IMR-90 (cell line): ENCODE data around the gene TES.

ENCODE experiments used
- BHLHE40 ChIP-seq: fragments of 150-350 bp; IDR thresholded peaks from 2 replicates; pipeline ENCODE4 v1.6.1; 2016; ENCODE audit warnings: mild to moderate bottlenecking, low read depth, low read length
- CEBPB ChIP-seq: IDR thresholded peaks from 2 replicates; pipeline ENCODE4 v1.6.1; 2012; ENCODE audit warnings: low read depth, low read length, improper control_type of control experiment
- CHD1 ChIP-seq: IDR thresholded peaks from 2 replicates; pipeline ENCODE4 v1.6.1; 2012; ENCODE audit warnings: low read depth, low read length, improper control_type of control experiment
- MAFK ChIP-seq: IDR thresholded peaks from 2 replicates; pipeline ENCODE4 v1.6.1; 2012; ENCODE audit warnings: low read depth, low read length, improper control_type of control experiment
- MAZ ChIP-seq: IDR thresholded peaks from 2 replicates; pipeline ENCODE4 v1.6.1; 2012; ENCODE audit warnings: low read depth, mild to moderate bottlenecking, low read length, improper control_type of control experiment, moderate library complexity, borderline replicate concordance
- MXI1 ChIP-seq: IDR thresholded peaks from 2 replicates; pipeline ENCODE4 v1.6.1; 2012; ENCODE audit warnings: low read depth, mild to moderate bottlenecking, low read length, moderate library complexity, borderline replicate concordance
- NFE2L2 ChIP-seq: fragments of 150-350 bp; IDR thresholded peaks from 2 replicates; pipeline ENCODE4 v1.6.1; 2016; ENCODE audit warnings: low read depth, mild to moderate bottlenecking, low read length
- POLR2A ChIP-seq: IDR thresholded peaks from 2 replicates; pipeline ENCODE4 v1.6.1; 2012; ENCODE audit warnings: mild to moderate bottlenecking, low read depth, low read length
- RAD21 ChIP-seq: IDR thresholded peaks from 2 replicates; pipeline ENCODE4 v1.6.1; 2012; ENCODE audit warnings: low read length, improper control_type of control experiment
- SMC3 ChIP-seq: fragments of 150-350 bp; IDR thresholded peaks from 2 replicates; pipeline ENCODE4 v1.6.1; 2016; ENCODE audit warnings: low read depth, mild to moderate bottlenecking, antibody characterized with exemption, low read length, moderate library complexity
- TF ChIP-seq, protein P1 (sequence below): conservative IDR thresholded peaks from 2 replicates; pipeline ENCODE4 v1.5.1; 2012; ENCODE audit warnings: mild to moderate bottlenecking, low read depth, low read length, improper control_type of control experiment
- TF ChIP-seq, protein P2 (sequence below): fragments of 150-350 bp; IDR thresholded peaks from 2 replicates; pipeline ENCODE4 v1.6.1; 2017; ENCODE audit warnings: mild to moderate bottlenecking, antibody characterized with exemption, low read length, low read depth

GRCh38 chr7:116246357-116246756 lies 36.0 kb downstream of the TES start:
- TF ChIP-seq, protein P1, sequence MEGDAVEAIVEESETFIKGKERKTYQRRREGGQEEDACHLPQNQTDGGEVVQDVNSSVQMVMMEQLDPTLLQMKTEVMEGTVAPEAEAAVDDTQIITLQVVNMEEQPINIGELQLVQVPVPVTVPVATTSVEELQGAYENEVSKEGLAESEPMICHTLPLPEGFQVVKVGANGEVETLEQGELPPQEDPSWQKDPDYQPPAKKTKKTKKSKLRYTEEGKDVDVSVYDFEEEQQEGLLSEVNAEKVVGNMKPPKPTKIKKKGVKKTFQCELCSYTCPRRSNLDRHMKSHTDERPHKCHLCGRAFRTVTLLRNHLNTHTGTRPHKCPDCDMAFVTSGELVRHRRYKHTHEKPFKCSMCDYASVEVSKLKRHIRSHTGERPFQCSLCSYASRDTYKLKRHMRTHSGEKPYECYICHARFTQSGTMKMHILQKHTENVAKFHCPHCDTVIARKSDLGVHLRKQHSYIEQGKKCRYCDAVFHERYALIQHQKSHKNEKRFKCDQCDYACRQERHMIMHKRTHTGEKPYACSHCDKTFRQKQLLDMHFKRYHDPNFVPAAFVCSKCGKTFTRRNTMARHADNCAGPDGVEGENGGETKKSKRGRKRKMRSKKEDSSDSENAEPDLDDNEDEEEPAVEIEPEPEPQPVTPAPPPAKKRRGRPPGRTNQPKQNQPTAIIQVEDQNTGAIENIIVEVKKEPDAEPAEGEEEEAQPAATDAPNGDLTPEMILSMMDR = no peak
- TF ChIP-seq, protein P2, sequence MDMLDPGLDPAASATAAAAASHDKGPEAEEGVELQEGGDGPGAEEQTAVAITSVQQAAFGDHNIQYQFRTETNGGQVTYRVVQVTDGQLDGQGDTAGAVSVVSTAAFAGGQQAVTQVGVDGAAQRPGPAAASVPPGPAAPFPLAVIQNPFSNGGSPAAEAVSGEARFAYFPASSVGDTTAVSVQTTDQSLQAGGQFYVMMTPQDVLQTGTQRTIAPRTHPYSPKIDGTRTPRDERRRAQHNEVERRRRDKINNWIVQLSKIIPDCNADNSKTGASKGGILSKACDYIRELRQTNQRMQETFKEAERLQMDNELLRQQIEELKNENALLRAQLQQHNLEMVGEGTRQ = no peak
- TF ChIP-seq MAFK (no peak), CHD1 (no peak), MXI1 (no peak), BHLHE40 (no peak), RAD21 (no peak), NFE2L2 (no peak), POLR2A (no peak), CEBPB (no peak), SMC3 (no peak), MAZ (no peak)
